MCF 10A (cell line): Measurements from ENCODE around the gene VAPA. TPM values are rescaled to one million over a fixed set of nuclear protein-coding genes. Genes with fewer than 3 reads are reported as not detected.

Source experiments
- BruUV-seq: library from RNA; stranded (reverse); fragments of 400-500 nt; replicated peaks from 2 replicates; lab custom pipeline; 2021; lab: Mats Ljungman, UMichigan
- CTCF ChIA-PET: fragments of 300-600 bp; sonication (Branson Sonifier 250); formaldehyde crosslinking; extraction: SDS; loops from one replicate; lab custom pipeline; 2021; ENCODE audit warnings: antibody characterized with exemption, inconsistent platforms; lab: Yijun Ruan, JAX
- POLR2A ChIA-PET: fragments of 300-600, 350-650 bp; sonication (Branson Sonifier 250); formaldehyde crosslinking; extraction: SDS; loops from one replicate; lab custom pipeline; 2020; ENCODE audit warnings: antibody characterized with exemption, inconsistent platforms; lab: Yijun Ruan, JAX
- DNase-seq: peaks from one replicate; pipeline ENCODE4 v3.0.0-alpha.2; 2018; ENCODE audit not compliant: unreplicated experiment
- H3K27ac Mint-ChIP-seq: one replicate; pipeline ENCODE4 v1.8.0; 2022; ENCODE audit warnings: mild to moderate bottlenecking, low read depth, mixed read lengths; ENCODE audit not compliant: unreplicated experiment
- H3K27me3 Mint-ChIP-seq: one replicate; pipeline ENCODE4 v1.8.0; 2022; ENCODE audit warnings: mixed read lengths; ENCODE audit not compliant: insufficient read depth, unreplicated experiment
- H3K36me3 Mint-ChIP-seq: one replicate; pipeline ENCODE4 v1.8.0; 2022; ENCODE audit warnings: mild to moderate bottlenecking, moderate library complexity, mixed read lengths; ENCODE audit not compliant: insufficient read depth, unreplicated experiment
- H3K4me1 Mint-ChIP-seq: one replicate; pipeline ENCODE4 v1.8.0; 2022; ENCODE audit warnings: mixed read lengths; ENCODE audit not compliant: insufficient read depth, unreplicated experiment
- H3K4me3 Mint-ChIP-seq: one replicate; pipeline ENCODE4 v1.8.0; 2022; ENCODE audit warnings: mild to moderate bottlenecking, moderate library complexity, mixed read lengths; ENCODE audit not compliant: unreplicated experiment
- H3K9me3 Mint-ChIP-seq: one replicate; pipeline ENCODE4 v1.8.0; 2022; ENCODE audit warnings: mixed read lengths; ENCODE audit not compliant: unreplicated experiment
- intact Hi-C: fragments of 100-400 bp; cut with micrococcal nuclease; formaldehyde crosslinking; loops from 2 replicates; pipeline ENCODE4 v1.14.1; 2022
- total RNA-seq: library from RNA; stranded (reverse); gene quantifications from 2 replicates; pipeline ENCODE4 v1.2.3, GENCODE V29; 2022
- TF ChIP-seq, protein P1 (sequence below): fragments of 200-600 bp; IDR thresholded peaks from one replicate; pipeline ENCODE4 v1.8.0; 2022; ENCODE audit warnings: antibody characterized with exemption, mild to moderate bottlenecking; ENCODE audit not compliant: unreplicated experiment

The VAPA gene
- total RNA-seq, 1 experiment from 2014 or later, result 286 TPM

- intact Hi-C loops, result no loop called here
- CTCF ChIA-PET, result interaction anchor here (0.5 to 2.8 kb wide), 4 partner anchors 8 to 515 kb away, joined by 3 to 22 read pairs (median 4); no protein-coding TSS in a partner anchor
- no TSS peak for BruUV-seq
- DNase-seq, result no peak
- Mint-ChIP-seq H3K4me3 (no peak overlapping the region), H3K27ac (no peak overlapping the region), H3K36me3 (no peaks in the 10 kb centered on the region), H3K9me3 (no peaks in the 10 kb centered on the region), H3K4me1 (no peaks in the 10 kb centered on the region), H3K27me3 (no peaks in the 10 kb centered on the region)
- TF ChIP-seq, protein P1, sequence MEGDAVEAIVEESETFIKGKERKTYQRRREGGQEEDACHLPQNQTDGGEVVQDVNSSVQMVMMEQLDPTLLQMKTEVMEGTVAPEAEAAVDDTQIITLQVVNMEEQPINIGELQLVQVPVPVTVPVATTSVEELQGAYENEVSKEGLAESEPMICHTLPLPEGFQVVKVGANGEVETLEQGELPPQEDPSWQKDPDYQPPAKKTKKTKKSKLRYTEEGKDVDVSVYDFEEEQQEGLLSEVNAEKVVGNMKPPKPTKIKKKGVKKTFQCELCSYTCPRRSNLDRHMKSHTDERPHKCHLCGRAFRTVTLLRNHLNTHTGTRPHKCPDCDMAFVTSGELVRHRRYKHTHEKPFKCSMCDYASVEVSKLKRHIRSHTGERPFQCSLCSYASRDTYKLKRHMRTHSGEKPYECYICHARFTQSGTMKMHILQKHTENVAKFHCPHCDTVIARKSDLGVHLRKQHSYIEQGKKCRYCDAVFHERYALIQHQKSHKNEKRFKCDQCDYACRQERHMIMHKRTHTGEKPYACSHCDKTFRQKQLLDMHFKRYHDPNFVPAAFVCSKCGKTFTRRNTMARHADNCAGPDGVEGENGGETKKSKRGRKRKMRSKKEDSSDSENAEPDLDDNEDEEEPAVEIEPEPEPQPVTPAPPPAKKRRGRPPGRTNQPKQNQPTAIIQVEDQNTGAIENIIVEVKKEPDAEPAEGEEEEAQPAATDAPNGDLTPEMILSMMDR, result no peak
- POLR2A ChIA-PET, result no interaction called here
These were observed 94.3 kb downstream of the VAPA start for GRCh38 chr18:10008006-10008647.

Other genes starting within 250 kb of the VAPA start
- gene RAB31, start 205.7 kb upstream of the VAPA start, total RNA-seq, result 4.8 and 6.1 TPM in 2 replicates
- gene TXNDC2, start 28.0 kb upstream of the VAPA start, total RNA-seq, result not detected in 2 replicates